ENCODE results near the gene COTL1. TPM values are rescaled to one million over a fixed set of nuclear protein-coding genes. Genes with fewer than 3 reads are reported as not detected.

Gene COTL1
- total and polyA plus RNA-seq, 9 of the 15 experiments (the other 6 are each of a cell fraction or from before 2014, with no cell fraction given): 27.7 to 185 (median 72.5) TPM

DNA sequence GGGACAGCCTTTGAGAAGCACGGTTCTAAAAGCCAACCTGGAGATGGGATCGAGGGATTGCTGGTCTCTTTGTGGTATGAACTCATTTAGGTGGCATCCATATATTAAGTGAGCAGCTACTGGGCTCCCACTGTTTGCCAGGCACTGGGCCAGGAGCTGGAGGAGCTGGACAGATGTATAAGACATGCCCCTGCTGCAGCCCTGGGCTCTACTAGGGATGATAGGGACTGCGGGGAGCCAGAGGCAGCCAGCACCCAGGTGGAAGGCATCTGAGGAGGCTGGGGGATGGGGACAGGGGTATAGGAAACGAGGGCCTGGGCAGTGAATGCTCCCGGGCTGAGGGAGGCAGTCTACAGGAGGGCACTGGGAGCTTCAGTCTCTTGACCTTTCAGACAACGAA is 60.4 kb downstream of the COTL1 start (continued):
- TF ChIP-seq HOMEZ (CRISPR knock-in tag; IDR thresholded peaks at IDR 0.05) (no peak), FOXP1 (CRISPR knock-in tag; IDR thresholded peaks at IDR 0.05) (no peak), HDAC6 (IDR thresholded peaks at IDR 0.05; ENCODE audit: low read depth, low read length) (no peak)
- TF ChIP-seq, protein P1, sequence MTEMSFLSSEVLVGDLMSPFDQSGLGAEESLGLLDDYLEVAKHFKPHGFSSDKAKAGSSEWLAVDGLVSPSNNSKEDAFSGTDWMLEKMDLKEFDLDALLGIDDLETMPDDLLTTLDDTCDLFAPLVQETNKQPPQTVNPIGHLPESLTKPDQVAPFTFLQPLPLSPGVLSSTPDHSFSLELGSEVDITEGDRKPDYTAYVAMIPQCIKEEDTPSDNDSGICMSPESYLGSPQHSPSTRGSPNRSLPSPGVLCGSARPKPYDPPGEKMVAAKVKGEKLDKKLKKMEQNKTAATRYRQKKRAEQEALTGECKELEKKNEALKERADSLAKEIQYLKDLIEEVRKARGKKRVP (CRISPR knock-in tag; IDR thresholded peaks at IDR 0.05): no peak

- Histone ChIP-seq H3K9me1 (ENCODE audit: control insufficient read depth, insufficient read depth, low read length) (no peaks in the 10 kb centered on the region), H3K36me3 (ENCODE audit: control insufficient read depth, insufficient read depth, low read length) (no peaks in the 10 kb centered on the region), H4K20me1 (replicated peaks; ENCODE audit: control insufficient read depth, insufficient read depth, low read length) (no peaks in the 10 kb centered on the region), H3K27ac (ENCODE audit: extremely low read depth, low read depth, low read length) (no peak overlapping the region), H3K79me2 (ENCODE audit: control insufficient read depth, insufficient read depth, low read length) (no peaks in the 10 kb centered on the region), H3K9me3 (replicated peaks; ENCODE audit: control insufficient read depth, insufficient read depth, low read depth, low read length) (no peaks in the 10 kb centered on the region), H3K9ac (ENCODE audit: insufficient read depth in 1 of 2, low read depth in 2 of 2, low read length in 2 of 2) (no peak overlapping the region), H2AFZ (ENCODE audit: low read depth, low read length) (no peak overlapping the region), H3K27me3 (ENCODE audit: control insufficient read depth in 2 of 2, insufficient read depth in 2 of 2, low read length in 2 of 2) (peaks cover 28 to 40% of the 10 kb centered on the region in 2 experiments), H3K4me3 (no peak overlapping the region), H3K4me1 (replicated peaks in 1 of 2; ENCODE audit: control insufficient read depth in 2 of 2, insufficient read depth in 2 of 2, low read length in 2 of 2) (peaks cover 0 to 4% of the 10 kb centered on the region in 2 experiments; a peak in 3 of 5 replicates), H3K4me2 (ENCODE audit: insufficient read depth, low read length) (no peak overlapping the region)
- in situ Hi-C loops (cut with MboI): no loop called here
- CTCF ChIA-PET (ENCODE audit: low intra/inter-chr PET ratio): no interaction called here
- no TSS peak for BruUV-seq (replicated peaks)
- ATAC-seq: no peak
- 18% methylated on average over 6 of the region's 6 CpGs for WGBS (ENCODE audit: insufficient coverage, low coverage, missing lambda C conversion rate)
- intact Hi-C loops (cut with micrococcal nuclease): loop anchor here (5.0 kb wide), 1 partner anchor 60 kb away; the partner anchor contains the start of gene COTL1
- no peak for FAIRE-seq
- no peak for TF ChIP-seq ZSCAN32 (CRISPR knock-in tag; IDR thresholded peaks at IDR 0.05)
- no peak for TF ChIP-seq CREB1 (IDR thresholded peaks at IDR 0.05)
- TF ChIP-seq CREB1 (CRISPR knock-in tag; IDR thresholded peaks at IDR 0.05): no peak
- TF ChIP-seq GTF2A2 (tag; IDR thresholded peaks at IDR 0.05): no peak
- no peak for TF ChIP-seq GABPB1 (CRISPR knock-in tag; IDR thresholded peaks at IDR 0.05)
- TF ChIP-seq SRSF7 (optimal IDR thresholded peaks at IDR 0.05; ENCODE audit: low read depth, low read length): no peak
- no peak for DNase-seq (ENCODE audit: extremely low read depth in 1 of 4, low spot score in 3 of 4)
- POLR2A ChIA-PET: interaction anchor here (0.7 to 1.2 kb wide), 3 partner anchors 38 to 90 kb away, joined by 3 read pairs; no protein-coding TSS in a partner anchor
Measured at GRCh38 chr16:84557059-84557458, 60.8 kb downstream of the COTL1 start.

All from K562 (cell line).